ENCODE measurements around the gene B3GAT3.

The B3GAT3 gene

GRCh38 chr11:62621567-62622470 is at the start of gene B3GAT3:
Gene B3GAT3, minus strand, starts transcription at chr11:62621986. Its CDS starts 39 bp downstream, at chr11:62621947.
- Histone ChIP-seq H3K9ac (ENCODE audit: insufficient read length) (peak within 1 kb of the TSS; percentile 79), H3K9me3 (ENCODE audit: low read depth, low read length) (no peaks in the 10 kb centered on the region), H3K36me3 (ENCODE audit: insufficient read depth, low read length) (peaks cover 19% of the 10 kb centered on the region), H3K27ac (peak within 1 kb of the TSS; percentile 92), H3K4me3 (peak within 1 kb of the TSS; percentile 83)
- TF ChIP-seq FOXP2 (optimal IDR thresholded peaks at IDR 0.05; ENCODE audit: control extremely low read depth, extremely low read length, insufficient read depth) (no peak), POLR2AphosphoS5 (IDR thresholded peaks at IDR 0.05; ENCODE audit: borderline replicate concordance, low read depth, low read length) (peak; percentile 70)
- DNase-seq (ENCODE audit: low read depth, low spot score) = no peak

GRCh38 chr11:62671236-62671607 is 49.4 kb upstream of the B3GAT3 start:
- H3K9ac ChIP-seq (ENCODE audit: insufficient read length) = peak overlapping the region; percentile 95
- peak overlapping the region; percentile 91 for H3K4me3 ChIP-seq
- peaks cover 29% of the 10 kb centered on the region for H3K36me3 ChIP-seq (ENCODE audit: insufficient read depth, low read length)
- no peaks in the 10 kb centered on the region for H3K9me3 ChIP-seq (ENCODE audit: low read depth, low read length)
- no peak for TF ChIP-seq FOXP2 (optimal IDR thresholded peaks at IDR 0.05; ENCODE audit: control extremely low read depth, extremely low read length, insufficient read depth)
- no peak for TF ChIP-seq EZH2 (IDR thresholded peaks at IDR 0.05)
- no peak for TF ChIP-seq POLR2AphosphoS5 (IDR thresholded peaks at IDR 0.05; ENCODE audit: borderline replicate concordance, low read depth, low read length)
- no peak for DNase-seq (ENCODE audit: low read depth, low spot score)
- H3K27ac ChIP-seq = peak overlapping the region; percentile 87

- no peak overlapping the region for H3K9ac ChIP-seq (ENCODE audit: insufficient read length)
- no peak for TF ChIP-seq EZH2 (IDR thresholded peaks at IDR 0.05)
- no peak for TF ChIP-seq FOXP2 (optimal IDR thresholded peaks at IDR 0.05; ENCODE audit: control extremely low read depth, extremely low read length, insufficient read depth)
- no peak for TF ChIP-seq POLR2AphosphoS5 (IDR thresholded peaks at IDR 0.05; ENCODE audit: borderline replicate concordance, low read depth, low read length)
- peaks cover 28% of the 10 kb centered on the region for H3K36me3 ChIP-seq (ENCODE audit: insufficient read depth, low read length)
- no peaks in the 10 kb centered on the region for H3K9me3 ChIP-seq (ENCODE audit: low read depth, low read length)
- DNase-seq (ENCODE audit: low read depth, low spot score) = no peak
- no peak overlapping the region for H3K4me3 ChIP-seq
- peak overlapping the region; percentile 83 for H3K27ac ChIP-seq
Observed at GRCh38 chr11:62669420-62670161, 47.8 kb upstream of the B3GAT3 start.

- DNase-seq (ENCODE audit: low read depth, low spot score) = no peak
- TF ChIP-seq POLR2AphosphoS5 (IDR thresholded peaks at IDR 0.05; ENCODE audit: borderline replicate concordance, low read depth, low read length) (peak; percentile 46; the same call in 1 of the 2 replicates), FOXP2 (optimal IDR thresholded peaks at IDR 0.05; ENCODE audit: control extremely low read depth, extremely low read length, insufficient read depth) (no peak), EZH2 (IDR thresholded peaks at IDR 0.05) (no peak)
- H3K4me3 ChIP-seq = peak overlapping the region; percentile 92; the same call in 1 of the 2 replicates
- no peak overlapping the region for H3K9ac ChIP-seq (ENCODE audit: insufficient read length)
- H3K27ac ChIP-seq = peak overlapping the region; percentile 58
- peaks cover 21% of the 10 kb centered on the region for H3K36me3 ChIP-seq (ENCODE audit: insufficient read depth, low read length)
- no peaks in the 10 kb centered on the region for H3K9me3 ChIP-seq (ENCODE audit: low read depth, low read length)
Observed at GRCh38 chr11:62667460-62667859, 45.7 kb upstream of the B3GAT3 start.

- peak overlapping the region; percentile 58 for H3K27ac ChIP-seq
- peaks cover 25% of the 10 kb centered on the region for H3K36me3 ChIP-seq (ENCODE audit: insufficient read depth, low read length)
- TF ChIP-seq EZH2 (IDR thresholded peaks at IDR 0.05) = no peak
- TF ChIP-seq FOXP2 (optimal IDR thresholded peaks at IDR 0.05; ENCODE audit: control extremely low read depth, extremely low read length, insufficient read depth) = no peak
- no peak for TF ChIP-seq POLR2AphosphoS5 (IDR thresholded peaks at IDR 0.05; ENCODE audit: borderline replicate concordance, low read depth, low read length)
- peak overlapping the region; percentile 97 for H3K9ac ChIP-seq (ENCODE audit: insufficient read length)
- no peaks in the 10 kb centered on the region for H3K9me3 ChIP-seq (ENCODE audit: low read depth, low read length)
- DNase-seq (ENCODE audit: low read depth, low spot score) = no peak
- peak overlapping the region; percentile 92 for H3K4me3 ChIP-seq
Observed at GRCh38 chr11:62666259-62666926, 44.6 kb upstream of the B3GAT3 start.

GRCh38 chr11:62665599-62666258 is 43.9 kb upstream of the B3GAT3 start:
- DNase-seq (ENCODE audit: low read depth, low spot score) = no peak
- Histone ChIP-seq H3K9ac (ENCODE audit: insufficient read length) (peak overlapping the region; percentile 97), H3K4me3 (peak overlapping the region; percentile 92), H3K27ac (peak overlapping the region; percentile 58), H3K36me3 (ENCODE audit: insufficient read depth, low read length) (peaks cover 25% of the 10 kb centered on the region), H3K9me3 (ENCODE audit: low read depth, low read length) (no peaks in the 10 kb centered on the region)
- no peak for TF ChIP-seq POLR2AphosphoS5 (IDR thresholded peaks at IDR 0.05; ENCODE audit: borderline replicate concordance, low read depth, low read length)
- no peak for TF ChIP-seq EZH2 (IDR thresholded peaks at IDR 0.05)
- no peak for TF ChIP-seq FOXP2 (optimal IDR thresholded peaks at IDR 0.05; ENCODE audit: control extremely low read depth, extremely low read length, insufficient read depth)

- Histone ChIP-seq H3K36me3 (ENCODE audit: insufficient read depth, low read length) (peaks cover 25% of the 10 kb centered on the region), H3K27ac (peak within 1 kb of the TSS; percentile 78), H3K9me3 (ENCODE audit: low read depth, low read length) (no peaks in the 10 kb centered on the region), H3K4me3 (peak within 1 kb of the TSS; percentile 92), H3K9ac (ENCODE audit: insufficient read length) (peak within 1 kb of the TSS; percentile 97)
- TF ChIP-seq EZH2 (IDR thresholded peaks at IDR 0.05) (no peak), FOXP2 (optimal IDR thresholded peaks at IDR 0.05; ENCODE audit: control extremely low read depth, extremely low read length, insufficient read depth) (no peak), POLR2AphosphoS5 (IDR thresholded peaks at IDR 0.05; ENCODE audit: borderline replicate concordance, low read depth, low read length) (peak; percentile 100)
- DNase-seq (ENCODE audit: low read depth, low spot score) = peak; percentile 67
Observed at GRCh38 chr11:62665075-62665598, 43.4 kb upstream of the B3GAT3 start, which contains the start of the genes C11orf98 and CSKMT. Gene C11orf98, minus strand, starts transcription at chr11:62665210. Its CDS starts 41 bp downstream, at chr11:62665169. Gene CSKMT, plus strand, starts transcription at chr11:62665312. Its CDS starts 568 bp downstream, at chr11:62665880.

All from SK-N-MC (cell line).